GM12864 (cell line): ENCODE results near the gene GRID1.

ENCODE experiments used
- DNase-seq: peaks from one replicate; pipeline ENCODE4 v3.0.0-alpha.2; 2011; ENCODE audit warnings: low read depth
- H3K4me3 ChIP-seq: 2 replicates; pipeline ENCODE4 v1.5.1; 2011; ENCODE audit warnings: mild to moderate bottlenecking, low read depth, low read length, control low read depth
- CTCF ChIP-seq: IDR thresholded peaks from 2 replicates; pipeline ENCODE4 v1.5.1; 2011; ENCODE audit warnings: low read depth, mild to moderate bottlenecking, moderate library complexity, low read length, control low read depth, inconsistent platforms; ENCODE audit errors: missing control alignments

Gene GRID1

GRCh38 chr10:86336341-86336740 is 30.3 kb downstream of the GRID1 start:
- H3K4me3 ChIP-seq, result no peak overlapping the region
- TF ChIP-seq CTCF, result no peak
- DNase-seq, result no peak

GRCh38 chr10:86335831-86336230 is 30.8 kb downstream of the GRID1 start:
- no peak for TF ChIP-seq CTCF
- H3K4me3 ChIP-seq, result no peak overlapping the region
- DNase-seq, result no peak

GRCh38 chr10:86335257-86335656 is 31.3 kb downstream of the GRID1 start:
- TF ChIP-seq CTCF, result no peak
- no peak overlapping the region for H3K4me3 ChIP-seq
- no peak for DNase-seq

GRCh38 chr10:86334488-86335085 is 32.0 kb downstream of the GRID1 start:
- no peak overlapping the region for H3K4me3 ChIP-seq
- TF ChIP-seq CTCF, result no peak
- DNase-seq, result no peak

GRCh38 chr10:86333826-86334487 is 32.6 kb downstream of the GRID1 start:
- DNase-seq, result no peak
- TF ChIP-seq CTCF, result no peak
- no peak overlapping the region for H3K4me3 ChIP-seq

- no peak for DNase-seq
- no peak overlapping the region for H3K4me3 ChIP-seq
- TF ChIP-seq CTCF, result no peak
Observed at GRCh38 chr10:86331861-86332260, 34.7 kb downstream of the GRID1 start.
